ENCODE results near the gene SLC24A1. TPM values are rescaled to one million over a fixed set of nuclear protein-coding genes. Genes with fewer than 3 reads are reported as not detected.
A peak's percentile ranks its signal among the peaks of the same experiment; 100 is the strongest.

The SLC24A1 gene
- total RNA-seq, 2 experiments from 2014 or later, result 4.8 to 21.6 TPM

DNA sequence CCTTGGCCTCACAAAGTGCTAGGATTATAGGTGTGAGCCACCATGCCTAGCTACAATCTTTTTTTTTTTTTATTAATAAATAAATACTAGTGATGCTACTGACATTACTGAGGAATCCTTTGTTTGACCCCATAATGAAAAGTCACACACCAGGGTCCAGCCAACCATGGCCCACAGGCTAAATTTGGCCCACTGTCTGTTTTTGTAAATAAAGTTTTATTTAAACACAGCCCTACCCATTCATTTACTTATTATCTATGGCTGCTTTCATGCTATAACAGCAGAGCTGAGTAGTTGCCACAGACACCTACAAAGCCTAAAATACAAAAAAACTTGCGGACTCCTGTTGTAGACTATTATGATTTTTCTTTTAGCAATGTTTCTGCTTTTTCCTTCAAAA lies 18.2 kb upstream of the SLC24A1 start:
- Histone ChIP-seq H3K27ac (ENCODE audit: low read depth, low read length, poor library complexity, severe bottlenecking) (no peak overlapping the region), H3K9me2 (ENCODE audit: insufficient read depth, low read length) (no peaks in the 10 kb centered on the region), H3K4me2 (ENCODE audit: low read length) (no peak overlapping the region), H4K20me1 (ENCODE audit: insufficient read depth, low read length) (no peaks in the 10 kb centered on the region), H2AFZ (ENCODE audit: low read length) (no peak overlapping the region), H3K79me2 (ENCODE audit: insufficient read depth, low read depth, low read length) (peaks cover 12% of the 10 kb centered on the region), H3K9me3 (ENCODE audit: low read length) (no peaks in the 10 kb centered on the region), H3K36me3 (ENCODE audit: insufficient read depth, low read length) (peaks cover 70% of the 10 kb centered on the region), H3K4me1 (ENCODE audit: insufficient read depth, low read length, poor library complexity, severe bottlenecking) (no peaks in the 10 kb centered on the region), H3K4me3 (ENCODE audit: low read depth, low read length, poor library complexity, severe bottlenecking) (no peak overlapping the region)
- no TSS peak for BruUV-seq (replicated peaks)
- DNase-seq (ENCODE audit: low spot score), result no peak
- ChIA-PET CTCF (ENCODE audit: unreplicated experiment) (no interaction called here), POLR2A (interaction anchor here (0.7 to 1.3 kb wide), 2 partner anchors 24 to 332 kb away, joined by 3 read pairs; no protein-coding TSS in a partner anchor)
- TF ChIP-seq, protein P1, sequence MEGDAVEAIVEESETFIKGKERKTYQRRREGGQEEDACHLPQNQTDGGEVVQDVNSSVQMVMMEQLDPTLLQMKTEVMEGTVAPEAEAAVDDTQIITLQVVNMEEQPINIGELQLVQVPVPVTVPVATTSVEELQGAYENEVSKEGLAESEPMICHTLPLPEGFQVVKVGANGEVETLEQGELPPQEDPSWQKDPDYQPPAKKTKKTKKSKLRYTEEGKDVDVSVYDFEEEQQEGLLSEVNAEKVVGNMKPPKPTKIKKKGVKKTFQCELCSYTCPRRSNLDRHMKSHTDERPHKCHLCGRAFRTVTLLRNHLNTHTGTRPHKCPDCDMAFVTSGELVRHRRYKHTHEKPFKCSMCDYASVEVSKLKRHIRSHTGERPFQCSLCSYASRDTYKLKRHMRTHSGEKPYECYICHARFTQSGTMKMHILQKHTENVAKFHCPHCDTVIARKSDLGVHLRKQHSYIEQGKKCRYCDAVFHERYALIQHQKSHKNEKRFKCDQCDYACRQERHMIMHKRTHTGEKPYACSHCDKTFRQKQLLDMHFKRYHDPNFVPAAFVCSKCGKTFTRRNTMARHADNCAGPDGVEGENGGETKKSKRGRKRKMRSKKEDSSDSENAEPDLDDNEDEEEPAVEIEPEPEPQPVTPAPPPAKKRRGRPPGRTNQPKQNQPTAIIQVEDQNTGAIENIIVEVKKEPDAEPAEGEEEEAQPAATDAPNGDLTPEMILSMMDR (conservative IDR thresholded peaks at IDR 0.05; ENCODE audit: low read length), result no peak
- no peak for TF ChIP-seq EZH2phosphoT487 (IDR thresholded peaks at IDR 0.05; ENCODE audit: borderline replicate concordance, low read depth, low read length)
- intact Hi-C loops (cut with micrococcal nuclease; ENCODE audit: unreplicated experiment), result no loop called here

DNA sequence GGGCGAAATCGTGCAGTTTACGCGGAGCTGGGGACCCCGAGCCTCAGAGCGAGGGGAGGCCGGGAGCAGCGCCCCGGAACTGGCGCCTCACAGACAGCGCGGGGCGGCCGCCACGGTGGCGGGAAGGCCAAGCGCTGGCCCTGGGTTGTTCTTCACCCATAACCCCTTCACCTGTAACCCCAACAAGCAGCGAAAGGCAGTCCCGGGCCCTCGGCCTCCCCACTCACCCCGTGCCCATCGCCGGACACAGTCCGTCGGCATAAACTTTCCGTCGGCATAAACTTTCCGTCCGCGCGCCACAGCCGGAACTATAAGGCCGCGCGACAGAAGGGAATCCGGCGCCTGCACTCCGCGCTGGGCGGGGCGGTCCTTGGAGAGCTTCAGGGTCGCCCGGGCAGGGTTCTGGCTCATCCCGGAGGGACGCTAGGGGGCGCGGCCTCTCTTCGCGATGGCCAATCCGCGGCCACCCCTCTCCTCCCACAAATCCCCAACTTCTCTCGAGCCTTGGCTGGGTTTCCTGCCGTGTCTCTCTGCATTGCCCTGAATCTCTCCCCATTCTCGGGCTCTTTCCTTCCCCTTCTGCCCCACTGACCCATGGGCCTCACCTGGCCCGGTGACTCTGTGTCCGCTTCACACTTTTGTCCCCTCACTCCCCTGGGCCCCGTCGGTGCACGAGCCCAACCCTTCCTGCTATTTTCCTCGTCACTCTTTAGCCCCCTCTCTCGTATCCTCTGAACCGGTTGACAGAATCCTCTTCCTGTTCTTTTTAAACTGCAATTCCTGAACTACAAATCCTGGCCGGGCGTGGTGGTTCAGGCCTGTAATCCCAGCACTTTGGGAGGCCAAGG lies 10.6 kb upstream of the SLC24A1 start, which contains the start of gene INTS14:
Gene INTS14 (minus strand): TSS at position 261 of the 848 bp plus-strand sequence. CDS start 3,751 bp downstream, outside the sequence.
- intact Hi-C loops (cut with micrococcal nuclease; ENCODE audit: unreplicated experiment), result loop anchor here (5.0 kb wide), 2 partner anchors 371 to 681 kb away; partner anchors contain the start of gene DIS3L
- H3K79me2 ChIP-seq (ENCODE audit: insufficient read depth, low read depth, low read length), result peaks cover 33% of the 10 kb centered on the region
- peak; percentile 97 for DNase-seq (ENCODE audit: low spot score)

More for the DNA sequence above, 10.6 kb upstream of the SLC24A1 start, which contains the start of gene INTS14:
- H3K9me2 ChIP-seq (ENCODE audit: insufficient read depth, low read length), result no peaks in the 10 kb centered on the region
- TF ChIP-seq, protein P1 (conservative IDR thresholded peaks at IDR 0.05; ENCODE audit: low read length), result peak; percentile 74
- no peak for TF ChIP-seq EZH2phosphoT487 (IDR thresholded peaks at IDR 0.05; ENCODE audit: borderline replicate concordance, low read depth, low read length)
- BruUV-seq (replicated peaks), result no TSS peak
- ChIA-PET POLR2A (interaction anchor here (0.6 to 1.5 kb wide), 5 partner anchors 10 to 552 kb away, joined by 3 to 4 read pairs (median 3); partner anchors contain the start of gene RAB11A), CTCF (ENCODE audit: unreplicated experiment) (interaction anchor here (0.6 to 1.0 kb wide), 4 partner anchors 15 to 586 kb away, joined by 3 to 5 read pairs (median 4); no protein-coding TSS in a partner anchor)
- H3K9me3 ChIP-seq (ENCODE audit: low read length), result no peaks in the 10 kb centered on the region
- H2AFZ ChIP-seq (ENCODE audit: low read length), result peak within 1 kb of the TSS; percentile 75
- H3K4me3 ChIP-seq (ENCODE audit: low read depth, low read length, poor library complexity, severe bottlenecking), result peak within 1 kb of the TSS; percentile 72
- peaks cover 5% of the 10 kb centered on the region; the same call in 1 of the 2 replicates for H3K36me3 ChIP-seq (ENCODE audit: insufficient read depth, low read length)
- H3K27ac ChIP-seq (ENCODE audit: low read depth, low read length, poor library complexity, severe bottlenecking), result peak within 1 kb of the TSS; percentile 41
- H3K4me2 ChIP-seq (ENCODE audit: low read length), result peak within 1 kb of the TSS; percentile 87
- no peaks in the 10 kb centered on the region for H4K20me1 ChIP-seq (ENCODE audit: insufficient read depth, low read length)
- H3K4me1 ChIP-seq (ENCODE audit: insufficient read depth, low read length, poor library complexity, severe bottlenecking), result peaks cover 30% of the 10 kb centered on the region
